HuH-7.5 (cell line): ENCODE data around the gene ARHGAP18.

Experiments used
- DNase-seq: peaks from one replicate; pipeline ENCODE4 v3.0.0; 2011; ENCODE audit warnings: low spot score

Gene ARHGAP18

GRCh38 chr6:129615020-129615419, 95.0 kb downstream of the ARHGAP18 start:
- DNase-seq = no peak

DNA sequence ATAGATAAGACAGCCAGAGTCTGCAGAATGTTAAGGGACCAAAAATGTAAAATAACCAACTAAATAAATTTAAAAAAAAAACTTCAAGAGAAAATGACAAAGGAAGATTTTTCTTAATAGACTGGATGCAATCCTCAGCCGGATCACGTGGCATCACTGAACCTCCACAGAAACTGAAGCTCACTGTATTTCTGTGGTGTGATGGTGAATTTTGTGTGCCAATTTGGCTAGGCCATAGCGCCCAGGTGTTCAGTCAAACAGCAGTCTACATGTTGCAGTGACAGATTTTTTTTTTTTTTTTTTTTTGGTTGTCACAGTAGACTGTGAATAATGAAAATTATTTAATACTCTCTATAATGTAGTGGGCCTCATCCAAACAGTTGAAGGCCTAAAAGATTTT, 95.5 kb downstream of the ARHGAP18 start:
- DNase-seq = no peak

DNA sequence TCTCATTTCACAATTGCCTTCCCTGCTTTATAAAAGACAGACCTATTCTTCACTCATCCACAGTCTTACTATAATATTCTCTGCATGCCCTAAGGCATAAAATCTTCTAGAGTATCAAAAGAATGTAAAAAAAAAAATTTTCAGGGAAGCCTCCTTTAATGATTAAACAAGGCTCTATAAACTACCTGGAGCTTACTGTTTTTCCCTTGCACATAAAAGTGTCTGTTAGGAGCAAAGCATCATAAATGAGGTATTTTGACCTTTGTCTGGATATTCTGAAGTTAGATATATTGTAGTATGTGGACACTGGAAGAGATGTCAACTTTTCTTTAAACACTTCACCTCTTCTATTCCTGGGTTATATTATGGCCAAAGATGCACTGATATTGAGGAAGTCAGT, 97.5 kb downstream of the ARHGAP18 start:
- no peak for DNase-seq

DNA sequence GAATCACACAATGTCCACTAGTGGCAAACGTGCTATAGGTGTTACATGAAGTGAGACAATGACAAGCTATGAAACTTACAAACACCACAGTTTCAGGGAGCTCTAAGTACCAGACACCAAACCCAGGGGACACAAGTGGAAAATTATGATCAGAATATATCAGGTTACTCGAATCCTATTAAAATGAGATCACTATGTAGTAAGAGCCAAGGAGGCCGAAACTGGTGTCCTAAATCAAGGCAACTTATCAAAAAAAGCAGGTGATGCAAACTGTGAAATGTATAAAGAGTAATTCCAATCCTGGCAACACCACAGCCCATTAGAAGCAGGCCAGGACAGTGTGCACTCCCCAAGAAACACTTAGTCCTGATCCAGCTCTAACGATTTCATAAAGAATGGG, 100.3 kb downstream of the ARHGAP18 start:
- no peak for DNase-seq

- DNase-seq = no peak
Measured at GRCh38 chr6:129608886-129609537, 101.0 kb downstream of the ARHGAP18 start.

GRCh38 chr6:129607581-129608186, 102.3 kb downstream of the ARHGAP18 start:
- DNase-seq = no peak

DNA sequence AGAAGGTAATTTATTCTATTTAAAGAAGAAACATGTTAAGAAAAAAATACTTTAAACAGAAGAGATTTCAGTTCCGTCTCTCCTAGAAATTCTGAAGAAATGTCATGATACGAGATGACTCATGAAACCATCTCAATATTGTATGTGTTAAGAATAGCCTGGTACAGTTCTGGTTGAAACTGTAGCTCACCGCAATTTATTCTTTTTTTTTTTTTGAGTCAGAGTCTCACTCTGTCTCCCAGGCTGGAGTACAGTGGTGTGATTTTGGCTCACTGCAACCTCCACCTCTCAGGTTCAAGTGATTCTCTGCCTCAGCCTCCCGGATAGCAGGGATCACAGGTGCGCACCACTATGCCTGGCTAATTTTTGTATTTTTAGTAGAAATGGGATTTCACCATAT, 103.3 kb downstream of the ARHGAP18 start:
- no peak for DNase-seq

DNA sequence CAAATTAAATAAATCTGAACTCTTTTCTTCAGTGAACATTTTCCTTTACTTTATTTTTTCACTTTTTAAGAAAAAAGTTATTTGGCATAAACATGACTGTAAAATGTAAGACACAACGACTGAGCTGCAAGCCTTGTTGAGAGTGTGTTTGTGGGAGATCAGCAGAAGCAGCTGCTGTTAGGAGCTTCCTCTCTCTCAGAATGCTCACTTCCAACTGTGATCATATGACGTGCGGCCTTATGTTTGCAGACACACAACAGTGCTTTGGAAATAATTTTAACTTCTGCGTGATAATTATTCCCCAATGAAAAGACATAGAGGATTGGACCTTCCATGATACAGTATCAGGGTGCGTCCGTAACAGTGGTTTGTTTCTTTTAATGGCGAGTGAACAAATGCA, 104.0 kb downstream of the ARHGAP18 start:
- no peak for DNase-seq

GRCh38 chr6:129605095-129605494, 104.9 kb downstream of the ARHGAP18 start:
- DNase-seq = no peak

- DNase-seq = no peak
Measured at GRCh38 chr6:129604321-129604720, 105.7 kb downstream of the ARHGAP18 start.

DNA sequence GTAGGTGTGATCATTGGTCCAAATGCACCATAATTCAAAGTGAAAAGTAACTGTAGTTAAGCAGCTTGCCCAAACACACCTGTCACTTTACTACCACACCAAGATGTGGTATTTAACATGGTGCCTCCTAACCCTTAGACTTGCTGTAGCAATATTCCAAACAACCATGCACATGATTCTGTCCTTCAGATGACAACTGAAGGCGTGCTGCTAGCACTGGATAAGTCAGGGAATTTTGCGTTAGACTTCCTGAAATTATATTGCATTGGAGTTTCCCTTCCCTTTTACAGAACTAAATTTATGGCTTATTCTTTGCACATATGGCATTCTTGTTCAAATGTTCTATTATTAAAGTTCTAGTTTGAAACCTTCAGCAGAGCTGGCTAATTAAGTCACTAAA, 106.2 kb downstream of the ARHGAP18 start:
- DNase-seq = no peak

DNA sequence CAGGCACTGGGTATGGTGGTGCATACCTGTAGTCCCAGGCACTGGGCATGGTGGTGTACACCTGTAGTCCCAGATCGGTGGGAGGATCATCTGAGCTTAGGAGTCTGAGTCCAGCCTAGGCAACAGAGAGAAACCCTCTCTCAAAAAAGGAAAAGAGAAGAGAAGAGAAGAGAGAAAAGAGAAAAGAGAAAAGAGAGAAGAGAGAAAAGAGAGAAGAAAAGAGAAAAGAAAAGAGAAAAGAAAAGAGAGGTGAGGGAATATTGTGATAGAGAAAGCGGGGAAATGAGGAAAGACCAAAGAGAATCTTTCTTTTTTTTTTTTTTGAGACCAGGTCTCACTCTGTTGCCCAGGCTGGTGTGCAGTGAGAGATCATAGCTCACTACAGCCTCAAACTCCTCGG, 108.7 kb downstream of the ARHGAP18 start:
- DNase-seq = no peak

DNA sequence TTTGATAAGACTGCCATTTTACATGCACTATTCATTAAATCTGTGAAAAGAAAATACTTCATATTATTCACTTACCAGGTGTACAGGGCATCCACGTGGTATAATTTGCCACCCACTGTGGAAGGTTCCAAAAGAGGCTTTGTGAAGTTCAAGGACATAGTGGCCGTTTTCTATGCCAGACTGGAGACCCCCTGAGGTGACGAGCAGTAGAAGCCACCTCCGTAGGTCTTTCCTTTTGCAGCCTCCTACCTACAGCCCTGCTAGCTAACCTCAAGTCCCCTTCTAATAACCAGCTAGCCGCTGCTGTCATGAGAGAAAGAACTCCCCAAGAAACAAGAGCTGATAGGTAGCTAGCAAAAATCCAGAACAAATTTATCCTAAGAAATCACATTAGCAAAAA, 110.5 kb downstream of the ARHGAP18 start:
- DNase-seq = no peak

- DNase-seq = no peak
Measured at GRCh38 chr6:129598244-129599187, 111.5 kb downstream of the ARHGAP18 start.

GRCh38 chr6:129597023-129597713, 112.8 kb downstream of the ARHGAP18 start:
- DNase-seq = no peak

DNA sequence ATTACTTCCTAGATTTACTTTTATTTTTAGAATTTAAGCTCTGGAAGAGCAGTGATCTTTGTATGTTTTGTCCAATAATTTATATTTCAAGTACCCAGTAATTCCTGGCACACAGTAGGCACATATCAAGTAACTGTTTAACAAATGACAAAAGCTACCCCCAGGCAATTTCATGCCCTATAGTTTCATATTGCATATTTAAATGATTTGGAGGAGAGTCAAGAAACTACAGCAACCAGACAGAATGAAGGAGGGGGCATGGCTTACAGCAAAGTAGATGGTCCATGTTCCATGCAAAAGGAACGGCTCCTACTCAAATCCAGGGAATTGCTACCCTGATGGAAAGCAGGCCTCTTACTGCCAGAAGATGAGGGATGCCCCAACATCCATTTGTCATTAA, 113.5 kb downstream of the ARHGAP18 start:
- DNase-seq = no peak

DNA sequence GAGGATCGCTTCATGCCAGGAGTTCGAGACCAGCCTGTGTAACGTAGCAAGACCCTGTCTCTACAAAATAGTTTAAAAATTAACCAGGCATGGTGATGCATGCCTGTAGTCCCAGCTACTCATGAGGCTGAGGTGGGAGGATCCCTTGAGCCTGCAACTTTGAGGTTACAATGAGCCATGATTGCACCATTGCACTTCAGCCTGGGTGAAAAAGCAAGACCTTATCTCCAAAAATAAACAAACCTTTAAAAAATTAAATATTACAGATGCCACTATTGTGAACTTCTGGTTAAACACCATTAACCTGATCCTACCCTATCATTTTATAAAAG, 116.8 kb downstream of the ARHGAP18 start:
- no peak for DNase-seq

GRCh38 chr6:129592516-129593232, 117.3 kb downstream of the ARHGAP18 start:
- DNase-seq = no peak

- no peak for DNase-seq
Measured at GRCh38 chr6:129590408-129591022, 119.5 kb downstream of the ARHGAP18 start.

- DNase-seq = no peak
Measured at GRCh38 chr6:129586815-129587214, 123.2 kb downstream of the ARHGAP18 start.

DNA sequence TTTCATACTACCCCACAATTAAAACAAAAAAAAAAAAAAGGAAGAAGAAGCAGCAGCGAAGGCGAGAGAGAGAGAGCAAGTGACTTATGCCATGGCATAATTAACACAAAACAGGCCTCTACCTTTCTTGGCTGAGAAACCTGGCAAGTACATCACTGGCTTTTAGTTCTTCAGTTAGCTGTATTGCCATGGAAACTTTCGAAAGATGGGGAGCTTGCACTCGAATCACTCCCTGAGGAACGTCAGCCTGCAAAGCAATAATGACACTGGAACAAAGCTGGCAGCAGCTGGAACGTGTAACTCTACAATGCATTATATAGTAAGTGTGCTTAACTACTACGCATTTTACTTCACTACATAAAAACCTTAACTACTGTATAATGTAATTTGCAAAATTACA, 126.1 kb downstream of the ARHGAP18 start:
- no peak for DNase-seq
